ENCODE data around the gene GNG10. TPM values are rescaled to one million over a fixed set of nuclear protein-coding genes. Genes with fewer than 3 reads are reported as not detected.

Gene GNG10
- polyA plus RNA-seq, 1 experiment: 48.4 TPM

DNA sequence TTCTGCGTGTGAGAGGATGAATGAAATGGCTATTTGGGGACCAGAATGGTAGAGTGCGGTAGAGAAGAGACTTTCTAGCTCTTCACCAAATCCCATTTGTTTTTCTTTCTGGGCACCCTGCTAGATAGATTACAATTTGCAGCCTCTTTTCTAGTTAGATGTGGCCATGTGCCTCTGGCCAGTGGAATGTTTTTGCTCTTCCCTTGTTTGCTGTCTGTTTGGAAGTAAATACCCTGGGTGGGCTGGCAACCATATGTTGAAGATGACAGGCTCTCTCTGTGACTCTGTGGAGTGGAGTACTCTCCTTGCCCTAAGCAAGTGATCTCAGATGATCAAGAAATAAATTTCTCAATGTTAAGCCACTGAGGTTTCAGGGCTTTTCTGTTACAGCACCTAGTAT, 12.9 kb downstream of the GNG10 start:
- DNase-seq (ENCODE audit: low read depth): no peak
- Histone ChIP-seq H3K36me3 (ENCODE audit: control insufficient read depth, insufficient read depth, low read length) (peaks cover 3% of the 10 kb centered on the region; the same call in 1 of the 2 replicates), H3K27me3 (ENCODE audit: control insufficient read depth, insufficient read depth, low read length) (no peaks in the 10 kb centered on the region), H3K4me3 (ENCODE audit: low read depth, low read length) (no peak overlapping the region)
- POLR2A ChIA-PET: interaction anchor here (0.6 kb wide), 1 partner anchor 73 kb away, joined by 3 read pairs; no protein-coding TSS in a partner anchor
- CTCF ChIA-PET: no interaction called here
- TF ChIP-seq CTCF (IDR thresholded peaks at IDR 0.05; ENCODE audit: insufficient read depth, low read depth, low read length): no peak

DNA sequence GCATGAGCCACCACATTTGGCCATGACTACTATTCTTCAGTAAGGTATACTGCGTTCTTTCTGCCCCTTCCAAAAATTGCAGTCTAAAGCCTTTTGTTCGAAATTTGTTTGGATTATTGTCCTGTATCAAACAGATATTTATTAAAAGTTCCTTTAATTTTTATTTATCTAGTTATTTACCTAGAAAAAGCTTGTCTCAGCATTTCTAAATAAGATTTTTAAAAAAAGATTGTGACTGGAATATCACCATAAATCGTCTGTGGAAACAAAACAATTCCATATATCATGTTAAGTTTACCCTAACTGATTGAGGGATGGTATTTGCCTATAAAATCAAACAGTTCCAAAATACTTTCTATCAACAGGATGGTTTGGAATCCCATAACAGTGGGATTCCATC, 14.7 kb downstream of the GNG10 start:
- Histone ChIP-seq H3K27me3 (ENCODE audit: control insufficient read depth, insufficient read depth, low read length) (no peaks in the 10 kb centered on the region), H3K36me3 (ENCODE audit: control insufficient read depth, insufficient read depth, low read length) (peaks cover 3% of the 10 kb centered on the region; the same call in 1 of the 2 replicates), H3K4me3 (ENCODE audit: low read depth, low read length) (no peak overlapping the region)
- DNase-seq (ENCODE audit: low read depth): no peak
- no peak for TF ChIP-seq CTCF (IDR thresholded peaks at IDR 0.05; ENCODE audit: insufficient read depth, low read depth, low read length)
- ChIA-PET CTCF (no interaction called here), POLR2A (no interaction called here)

DNA sequence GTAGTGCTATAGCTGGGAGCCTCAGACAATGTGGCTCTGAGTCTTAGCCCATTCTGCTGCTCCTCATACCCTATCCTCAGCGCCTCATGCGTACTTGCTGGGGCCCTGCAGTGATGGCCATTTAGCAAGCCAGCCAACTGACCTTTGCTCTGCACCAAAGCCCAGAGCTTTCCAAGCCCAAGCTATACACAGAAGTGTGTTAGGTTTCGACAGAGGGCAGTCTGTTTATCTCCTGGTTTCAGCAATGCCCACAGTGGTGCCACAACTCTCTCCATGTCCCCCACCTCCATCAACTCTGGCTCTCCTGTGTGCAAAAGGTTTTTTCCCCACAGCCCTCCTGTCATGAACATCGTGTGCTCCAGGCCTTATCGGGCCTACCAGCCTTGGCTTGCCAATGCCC, 16.9 kb downstream of the GNG10 start:
- no peak for DNase-seq (ENCODE audit: low read depth)
- Histone ChIP-seq H3K27me3 (ENCODE audit: control insufficient read depth, insufficient read depth, low read length) (no peaks in the 10 kb centered on the region), H3K36me3 (ENCODE audit: control insufficient read depth, insufficient read depth, low read length) (peaks cover 3% of the 10 kb centered on the region; the same call in 1 of the 2 replicates), H3K4me3 (ENCODE audit: low read depth, low read length) (no peak overlapping the region)
- ChIA-PET CTCF (interaction anchor here (1.4 kb wide), 1 partner anchor 13 kb away, joined by 4 read pairs; no protein-coding TSS in a partner anchor), POLR2A (no interaction called here)
- TF ChIP-seq CTCF (IDR thresholded peaks at IDR 0.05; ENCODE audit: insufficient read depth, low read depth, low read length): no peak

DNA sequence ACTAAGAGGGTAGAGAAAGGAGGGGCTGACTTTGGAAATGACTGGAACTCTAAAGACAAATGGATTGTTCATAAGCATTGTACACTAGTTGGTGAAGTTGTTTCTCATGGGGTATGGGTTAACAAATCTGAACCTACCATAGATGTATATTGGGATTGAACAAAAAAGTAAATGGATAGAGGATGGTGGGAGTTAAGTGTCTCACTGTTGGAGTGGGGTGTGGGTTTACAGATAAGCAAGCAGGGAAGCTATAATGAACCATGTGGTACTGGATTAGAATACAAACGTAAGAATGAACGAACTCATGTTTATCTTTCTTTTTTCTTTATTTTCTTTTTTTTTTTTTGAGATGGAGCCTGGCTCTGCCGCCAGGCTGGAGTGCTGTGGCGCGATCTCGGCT, 17.8 kb downstream of the GNG10 start:
- no peak for DNase-seq (ENCODE audit: low read depth)
- CTCF ChIA-PET: no interaction called here
- POLR2A ChIA-PET: no interaction called here
- no peak for TF ChIP-seq CTCF (IDR thresholded peaks at IDR 0.05; ENCODE audit: insufficient read depth, low read depth, low read length)
- Histone ChIP-seq H3K36me3 (ENCODE audit: control insufficient read depth, insufficient read depth, low read length) (peaks cover 3% of the 10 kb centered on the region; the same call in 1 of the 2 replicates), H3K4me3 (ENCODE audit: low read depth, low read length) (no peak overlapping the region), H3K27me3 (ENCODE audit: control insufficient read depth, insufficient read depth, low read length) (no peaks in the 10 kb centered on the region)

- ChIA-PET POLR2A (no interaction called here), CTCF (no interaction called here)
- no peak for TF ChIP-seq CTCF (IDR thresholded peaks at IDR 0.05; ENCODE audit: insufficient read depth, low read depth, low read length)
These were observed 22.0 kb downstream of the GNG10 start for GRCh38 chr9:111683392-111683791.

More at GRCh38 chr9:111683392-111683791, 22.0 kb downstream of the GNG10 start:
- no peak for DNase-seq (ENCODE audit: low read depth)
- no peaks in the 10 kb centered on the region; the same call in 1 of the 2 replicates for H3K36me3 ChIP-seq (ENCODE audit: control insufficient read depth, insufficient read depth, low read length)
- no peak overlapping the region for H3K4me3 ChIP-seq (ENCODE audit: low read depth, low read length)
- no peaks in the 10 kb centered on the region for H3K27me3 ChIP-seq (ENCODE audit: control insufficient read depth, insufficient read depth, low read length)

Measured in BJ (cell line).